ENCODE results near the gene GRM5. TPM values are rescaled to one million over a fixed set of nuclear protein-coding genes. Genes with fewer than 3 reads are reported as not detected.
A peak's percentile ranks its signal among the peaks of the same experiment; 100 is the strongest.

Gene GRM5
- total RNA-seq, 1 experiment from 2014 or later = 0.20 TPM

- DNase-seq (ENCODE audit: low read depth) = no peak
- in situ Hi-C loops (cut with HindIII; ENCODE audit: low pct_unique_long_range_greater_than_20kb, low sequenced_read_pairs) = no loop called here
Observed at GRCh38 chr11:88597387-88597786, 468.4 kb downstream of the GRM5 start.

DNA sequence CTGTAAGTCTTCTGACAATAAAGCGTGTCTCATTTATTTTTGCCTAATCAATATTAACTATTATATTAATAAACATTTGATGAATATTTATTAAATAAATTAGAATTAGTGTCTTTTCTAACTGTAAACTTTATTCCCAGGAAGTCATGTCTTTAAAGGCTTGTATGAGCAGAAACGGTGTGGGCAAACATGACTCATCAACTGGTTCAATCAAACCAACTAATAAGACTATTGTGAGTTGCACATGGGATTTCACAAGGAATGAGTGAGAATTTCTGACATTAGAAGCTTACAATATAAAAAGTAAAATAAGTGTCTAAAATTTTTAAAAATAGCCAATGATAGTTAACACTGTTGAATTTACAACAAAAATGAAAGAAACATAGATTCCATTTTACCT is 469.0 kb downstream of the GRM5 start:
- DNase-seq (ENCODE audit: low read depth) = no peak
- in situ Hi-C loops (cut with HindIII; ENCODE audit: low pct_unique_long_range_greater_than_20kb, low sequenced_read_pairs) = no loop called here

- no peak for DNase-seq (ENCODE audit: low read depth)
Observed at GRCh38 chr11:88594274-88594950, 471.4 kb downstream of the GRM5 start.

GRCh38 chr11:88590361-88590760 is 475.4 kb downstream of the GRM5 start:
- no peak for DNase-seq (ENCODE audit: low read depth)
- in situ Hi-C loops (cut with HindIII; ENCODE audit: low pct_unique_long_range_greater_than_20kb, low sequenced_read_pairs) = no loop called here

More at GRCh38 chr11:88594274-88594950, 471.4 kb downstream of the GRM5 start:
- in situ Hi-C loops (cut with HindIII; ENCODE audit: low pct_unique_long_range_greater_than_20kb, low sequenced_read_pairs) = no loop called here

DNA sequence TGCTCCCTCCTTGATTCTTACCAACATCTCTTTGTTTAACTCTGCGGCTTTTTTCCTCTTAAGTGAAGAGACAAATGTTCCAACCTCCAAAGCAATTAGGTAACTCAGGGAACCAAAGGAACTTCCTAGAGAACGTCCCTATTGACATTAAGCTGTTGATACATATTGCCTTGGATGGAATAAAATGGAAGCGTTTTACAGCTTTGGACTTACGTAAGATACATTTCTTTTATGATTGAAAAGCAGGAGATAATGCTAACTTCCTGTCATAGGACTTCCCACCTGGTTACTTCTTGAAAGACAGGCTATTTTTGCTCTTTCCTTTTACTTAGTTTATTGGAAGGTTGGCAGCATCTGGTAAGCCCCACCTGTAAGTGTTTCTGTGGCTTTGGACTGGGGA is 482.5 kb downstream of the GRM5 start:
- no peak for DNase-seq (ENCODE audit: low read depth)
- in situ Hi-C loops (cut with HindIII; ENCODE audit: low pct_unique_long_range_greater_than_20kb, low sequenced_read_pairs) = no loop called here

GRCh38 chr11:88579466-88579865 is 486.3 kb downstream of the GRM5 start:
- in situ Hi-C loops (cut with HindIII; ENCODE audit: low pct_unique_long_range_greater_than_20kb, low sequenced_read_pairs) = no loop called here
- DNase-seq (ENCODE audit: low read depth) = no peak

- in situ Hi-C loops (cut with HindIII; ENCODE audit: low pct_unique_long_range_greater_than_20kb, low sequenced_read_pairs) = no loop called here
Observed at GRCh38 chr11:88576741-88577140, 489.0 kb downstream of the GRM5 start.

GRCh38 chr11:88575916-88576315 is 489.9 kb downstream of the GRM5 start:
- no peak for DNase-seq (ENCODE audit: low read depth)
- in situ Hi-C loops (cut with HindIII; ENCODE audit: low pct_unique_long_range_greater_than_20kb, low sequenced_read_pairs) = no loop called here

More at GRCh38 chr11:88576741-88577140, 489.0 kb downstream of the GRM5 start:
- no peak for DNase-seq (ENCODE audit: low read depth)

GRCh38 chr11:88569342-88569741 is 496.4 kb downstream of the GRM5 start:
- in situ Hi-C loops (cut with HindIII; ENCODE audit: low pct_unique_long_range_greater_than_20kb, low sequenced_read_pairs) = no loop called here
- DNase-seq (ENCODE audit: low read depth) = no peak

DNA sequence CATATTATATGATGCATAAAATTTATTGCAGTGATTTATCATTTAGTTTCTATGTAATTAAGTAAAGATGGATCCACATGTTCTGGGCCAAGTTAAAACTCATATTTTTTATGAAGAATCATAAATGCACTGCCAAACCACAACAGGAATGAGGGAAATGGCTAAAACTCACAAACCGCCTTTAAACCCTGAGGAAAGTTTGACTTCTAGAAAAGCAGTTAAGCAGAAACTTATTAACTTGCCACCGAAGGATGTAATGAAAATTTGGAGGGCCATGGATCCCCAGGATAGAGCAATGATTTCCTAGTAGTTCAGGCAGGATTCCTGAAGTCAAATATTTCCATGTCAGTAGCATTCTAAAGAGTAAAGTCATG is 510.0 kb downstream of the GRM5 start:
- no peak for DNase-seq (ENCODE audit: low read depth)
- in situ Hi-C loops (cut with HindIII; ENCODE audit: low pct_unique_long_range_greater_than_20kb, low sequenced_read_pairs) = no loop called here

- in situ Hi-C loops (cut with HindIII; ENCODE audit: low pct_unique_long_range_greater_than_20kb, low sequenced_read_pairs) = no loop called here
- DNase-seq (ENCODE audit: low read depth) = peak; percentile 85
Observed at GRCh38 chr11:88555018-88555828, 510.6 kb downstream of the GRM5 start.

DNA sequence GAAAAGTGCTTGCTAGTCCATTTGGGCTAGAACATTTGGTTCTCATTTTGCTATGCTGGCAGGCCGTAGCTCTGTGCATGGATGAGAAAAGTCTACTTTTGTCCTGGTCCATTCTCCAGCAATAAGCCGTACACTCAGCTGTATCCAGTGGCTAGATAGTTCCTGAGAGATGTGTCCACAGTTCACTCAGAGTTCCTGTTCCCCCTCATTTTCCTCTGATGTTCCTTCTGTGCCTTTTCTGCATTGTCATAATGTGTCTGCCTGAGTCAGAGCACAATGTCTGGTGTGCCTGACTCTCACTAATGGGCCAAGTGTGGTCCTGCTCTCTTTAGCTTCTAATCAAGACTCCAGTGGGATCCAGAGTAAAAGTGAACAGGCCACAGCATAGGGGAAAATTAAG is 512.6 kb downstream of the GRM5 start:
- in situ Hi-C loops (cut with HindIII; ENCODE audit: low pct_unique_long_range_greater_than_20kb, low sequenced_read_pairs) = no loop called here
- no peak for DNase-seq (ENCODE audit: low read depth)

- no peak for DNase-seq (ENCODE audit: low read depth)
- in situ Hi-C loops (cut with HindIII; ENCODE audit: low pct_unique_long_range_greater_than_20kb, low sequenced_read_pairs) = no loop called here
Observed at GRCh38 chr11:88552379-88553062, 513.3 kb downstream of the GRM5 start.

DNA sequence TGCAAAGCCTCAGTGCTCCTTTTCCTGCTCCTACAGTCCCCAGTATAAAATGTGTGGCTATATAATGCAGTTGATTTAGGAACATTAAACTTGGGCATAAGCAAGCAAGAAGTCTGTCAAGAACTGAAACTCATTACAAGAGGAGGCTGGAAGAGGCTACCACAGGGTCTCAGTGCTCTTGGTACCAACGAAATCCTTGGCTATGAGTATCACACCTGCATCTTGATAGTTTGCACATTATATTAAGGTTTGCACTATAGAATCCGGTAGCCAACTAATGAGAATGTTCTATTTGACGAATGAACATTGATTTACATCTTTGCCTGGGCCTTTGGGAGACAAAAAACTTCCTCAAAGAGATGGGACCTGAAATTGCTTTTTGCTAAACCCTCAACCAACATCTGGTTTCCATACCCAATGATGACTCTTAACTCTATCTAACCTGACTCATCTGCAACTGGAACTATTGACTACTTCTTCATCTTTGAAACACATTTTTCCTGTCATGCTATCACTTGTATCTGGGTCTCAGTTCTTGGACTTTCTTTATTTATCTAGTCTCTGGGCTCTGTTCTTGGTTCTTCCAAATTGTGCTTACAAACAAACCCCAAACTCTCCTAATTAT is 521.0 kb downstream of the GRM5 start:
- in situ Hi-C loops (cut with HindIII; ENCODE audit: low pct_unique_long_range_greater_than_20kb, low sequenced_read_pairs) = loop anchor here (25.0 kb wide), 1 partner anchor 232 kb away; no protein-coding TSS in a partner anchor
- DNase-seq (ENCODE audit: low read depth) = no peak

DNA sequence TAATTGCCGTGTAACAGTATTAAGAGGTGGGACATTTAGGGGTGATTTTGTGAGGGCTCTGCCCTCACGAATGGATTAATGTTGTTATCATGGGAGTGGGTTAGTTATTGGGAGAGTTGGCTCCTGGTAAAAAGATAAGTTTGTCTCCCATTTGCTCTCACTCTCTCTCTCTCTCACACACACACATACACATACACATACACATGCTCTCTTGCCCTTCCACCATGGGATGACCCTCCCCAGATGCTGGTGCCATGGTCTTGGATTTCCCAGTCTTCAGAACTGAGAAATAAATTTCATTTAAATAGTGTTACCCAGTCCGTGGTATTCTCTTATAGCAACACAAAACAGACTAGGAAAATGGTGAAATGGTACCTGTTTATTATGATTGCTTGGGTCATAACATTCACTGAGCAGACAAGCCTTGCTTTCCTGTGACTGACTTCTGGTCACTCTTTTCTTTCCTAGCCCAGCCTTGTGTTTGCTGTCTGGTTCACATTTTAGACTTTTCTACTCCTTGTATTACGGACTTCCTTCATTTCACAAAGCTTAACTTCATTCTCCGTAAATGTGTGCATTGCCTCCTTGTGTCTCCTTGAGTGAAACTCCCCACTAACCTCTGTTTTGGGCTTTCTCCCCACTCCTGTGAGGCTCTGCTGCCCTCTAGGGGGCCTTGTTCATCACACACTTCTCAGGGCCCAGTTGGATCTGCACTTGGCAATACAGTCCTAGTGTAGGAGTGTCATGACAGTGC is 521.7 kb downstream of the GRM5 start:
- peak; percentile 78 for DNase-seq (ENCODE audit: low read depth)
- in situ Hi-C loops (cut with HindIII; ENCODE audit: low pct_unique_long_range_greater_than_20kb, low sequenced_read_pairs) = loop anchor here (25.0 kb wide), 1 partner anchor 232 kb away; no protein-coding TSS in a partner anchor

DNA sequence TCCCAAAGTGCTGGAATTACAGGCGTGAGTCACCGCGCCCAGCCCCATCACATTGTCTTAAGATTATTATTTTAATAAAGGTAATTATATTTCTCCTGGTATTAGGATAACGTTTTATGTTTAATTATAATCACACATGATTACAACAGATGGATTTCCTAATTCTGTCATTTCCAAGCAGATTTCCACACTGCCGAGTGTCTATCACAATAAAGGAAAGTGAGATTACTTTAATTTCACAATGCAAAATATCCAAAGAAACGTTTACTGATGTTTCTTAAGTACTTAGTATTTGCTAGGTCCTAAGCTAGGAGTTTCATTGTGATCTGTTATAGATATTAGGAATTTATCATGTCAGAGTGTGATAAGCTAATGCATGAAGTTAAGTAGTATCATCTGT is 524.8 kb downstream of the GRM5 start:
- in situ Hi-C loops (cut with HindIII; ENCODE audit: low pct_unique_long_range_greater_than_20kb, low sequenced_read_pairs) = loop anchor here (25.0 kb wide), 1 partner anchor 229 kb away; no protein-coding TSS in a partner anchor
- DNase-seq (ENCODE audit: low read depth) = no peak

DNA sequence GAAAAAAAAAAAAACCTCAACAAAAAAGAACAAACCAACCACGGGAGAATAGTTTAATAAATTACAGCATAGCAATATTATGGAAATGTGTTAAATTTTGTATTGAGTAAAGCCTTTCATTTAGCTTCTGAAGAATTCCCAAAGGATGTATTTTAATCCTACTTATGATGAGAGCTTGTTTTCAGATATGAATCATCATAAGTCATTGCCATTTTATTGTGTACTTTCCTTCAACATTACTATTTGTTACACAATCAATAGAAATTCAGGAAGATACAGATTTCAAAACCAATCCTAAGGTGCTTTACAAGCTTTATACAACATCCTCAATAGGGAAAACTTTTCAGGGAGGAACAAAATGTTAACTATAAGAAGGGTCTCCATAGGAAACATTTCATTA is 527.7 kb downstream of the GRM5 start:
- in situ Hi-C loops (cut with HindIII; ENCODE audit: low pct_unique_long_range_greater_than_20kb, low sequenced_read_pairs) = loop anchor here (25.0 kb wide), 1 partner anchor 226 kb away; no protein-coding TSS in a partner anchor
- DNase-seq (ENCODE audit: low read depth) = no peak

GRCh38 chr11:88537613-88538012 is 528.2 kb downstream of the GRM5 start:
- DNase-seq (ENCODE audit: low read depth) = no peak
- in situ Hi-C loops (cut with HindIII; ENCODE audit: low pct_unique_long_range_greater_than_20kb, low sequenced_read_pairs) = loop anchor here (25.0 kb wide), 1 partner anchor 225 kb away; no protein-coding TSS in a partner anchor

Measured in Caki2 (cell line).